ENCODE results near the gene RPTOR. TPM values are rescaled to one million over a fixed set of nuclear protein-coding genes. Genes with fewer than 3 reads are reported as not detected.
"Not testable (repeated sequence)": the region's sequence is repeated elsewhere in the genome, so short reads cannot be mapped to it uniquely, and the experiment has no call there.

Gene RPTOR
- total RNA-seq, 1 experiment from 2014 or later: 19.7 TPM

DNA sequence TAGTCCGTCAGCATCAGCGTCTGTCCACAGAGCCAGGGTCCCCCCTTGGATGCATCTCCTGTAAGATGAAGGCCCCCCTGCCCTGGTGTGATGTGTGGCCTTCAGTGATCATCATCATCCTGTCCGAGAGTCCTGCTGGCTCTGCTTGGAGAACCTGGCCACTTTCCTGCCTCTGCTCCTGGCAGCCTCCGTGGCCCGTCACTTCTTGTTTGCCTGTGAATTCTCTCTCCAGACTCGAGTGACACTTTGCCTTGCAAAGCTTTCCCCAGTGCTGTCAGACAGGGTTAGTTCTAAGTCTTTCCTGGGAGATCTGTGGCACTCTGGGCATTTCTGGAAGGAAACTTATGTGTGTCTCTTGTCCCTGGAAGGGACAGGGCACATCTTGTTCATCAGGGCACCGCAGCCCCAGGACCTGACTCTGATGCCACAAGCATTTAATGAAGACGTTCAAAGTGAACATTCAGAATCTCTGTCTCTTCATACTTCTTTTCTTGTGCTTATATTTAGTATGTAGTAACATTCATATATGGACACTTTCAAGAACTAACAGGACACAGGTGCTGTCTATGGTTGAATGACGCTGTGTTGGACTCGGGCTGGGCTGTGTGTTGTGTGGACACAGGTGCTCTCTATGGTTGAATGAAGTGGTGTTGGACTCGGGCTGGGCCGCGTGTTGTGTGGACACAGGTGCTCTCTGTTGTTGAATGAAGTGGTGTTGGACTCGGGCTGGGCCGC is 68.5 kb downstream of the RPTOR start:
- no peak for DNase-seq (ENCODE audit: extremely low read depth, low read depth)

GRCh38 chr17:80613732-80614071 is 69.1 kb downstream of the RPTOR start:
- no peak for DNase-seq (ENCODE audit: extremely low read depth, low read depth)

DNA sequence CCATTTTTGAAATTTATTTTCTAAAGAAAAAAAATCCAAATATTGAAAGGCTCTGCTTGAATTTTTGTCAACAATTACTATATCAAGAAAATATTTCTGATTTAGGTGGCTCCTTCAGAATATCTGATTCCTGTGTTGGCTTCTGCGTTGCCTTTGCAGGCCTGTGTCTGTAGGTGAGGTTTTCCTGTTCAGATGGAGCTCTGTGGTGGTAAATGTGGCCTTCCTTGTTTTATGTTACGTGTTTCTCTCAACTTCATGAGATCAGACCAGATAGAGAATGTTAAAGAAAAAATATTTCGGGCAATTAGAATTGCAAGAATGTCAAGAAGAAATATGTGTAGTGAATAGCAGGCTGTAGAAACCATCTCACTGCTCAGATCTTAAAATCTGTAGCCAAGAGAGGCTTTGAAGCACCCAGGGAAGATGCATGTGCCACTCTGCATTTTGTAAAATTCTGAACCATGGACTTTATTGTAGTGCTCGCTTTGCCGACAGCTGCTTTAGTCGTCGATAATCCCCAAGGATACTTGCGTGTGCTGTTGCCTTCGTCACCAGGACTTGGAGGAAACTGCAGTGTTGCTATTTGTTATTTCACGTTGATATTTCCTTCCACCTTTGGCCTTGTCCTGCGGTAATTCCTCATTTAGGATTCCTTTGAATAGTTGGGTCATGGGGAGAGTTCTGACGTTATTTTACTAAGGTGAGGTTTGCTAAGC is 69.9 kb downstream of the RPTOR start:
- DNase-seq (ENCODE audit: extremely low read depth, low read depth): no peak

GRCh38 chr17:80615376-80615775 is 70.7 kb downstream of the RPTOR start:
- DNase-seq (ENCODE audit: extremely low read depth, low read depth): no peak

- no peak for DNase-seq (ENCODE audit: extremely low read depth, low read depth)
Measured at GRCh38 chr17:80616705-80617104, 72.1 kb downstream of the RPTOR start.

DNA sequence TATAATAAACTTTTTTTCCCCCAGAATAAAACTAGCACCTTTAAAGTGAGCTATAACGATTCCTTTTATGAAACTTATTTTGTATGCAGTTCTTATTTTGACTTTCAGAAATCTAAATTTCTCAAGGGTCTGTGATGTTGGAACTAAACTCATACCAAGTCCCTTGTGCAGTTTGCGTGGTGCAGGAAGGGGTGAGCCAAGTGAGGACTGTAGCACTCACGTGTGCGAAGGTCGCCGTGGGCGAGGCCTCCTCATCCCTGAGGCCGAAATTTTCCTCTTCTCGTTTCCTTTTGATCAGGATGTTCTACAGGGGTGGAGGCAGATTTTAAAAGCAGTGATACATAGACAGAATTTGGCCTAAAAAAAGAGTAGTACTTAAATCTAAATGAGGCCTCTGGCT is 73.7 kb downstream of the RPTOR start:
- DNase-seq (ENCODE audit: extremely low read depth, low read depth): no peak

GRCh38 chr17:80619535-80620235 is 75.0 kb downstream of the RPTOR start:
- no peak for DNase-seq (ENCODE audit: extremely low read depth, low read depth)

GRCh38 chr17:80621335-80621996 is 76.8 kb downstream of the RPTOR start:
- no peak for DNase-seq (ENCODE audit: extremely low read depth, low read depth)

GRCh38 chr17:80621997-80622357 is 77.3 kb downstream of the RPTOR start:
- no peak for DNase-seq (ENCODE audit: extremely low read depth, low read depth)

GRCh38 chr17:80624864-80625263 is 80.2 kb downstream of the RPTOR start:
- DNase-seq (ENCODE audit: extremely low read depth, low read depth): no peak

- no peak for DNase-seq (ENCODE audit: extremely low read depth, low read depth)
Measured at GRCh38 chr17:80625627-80626026, 81.0 kb downstream of the RPTOR start.

DNA sequence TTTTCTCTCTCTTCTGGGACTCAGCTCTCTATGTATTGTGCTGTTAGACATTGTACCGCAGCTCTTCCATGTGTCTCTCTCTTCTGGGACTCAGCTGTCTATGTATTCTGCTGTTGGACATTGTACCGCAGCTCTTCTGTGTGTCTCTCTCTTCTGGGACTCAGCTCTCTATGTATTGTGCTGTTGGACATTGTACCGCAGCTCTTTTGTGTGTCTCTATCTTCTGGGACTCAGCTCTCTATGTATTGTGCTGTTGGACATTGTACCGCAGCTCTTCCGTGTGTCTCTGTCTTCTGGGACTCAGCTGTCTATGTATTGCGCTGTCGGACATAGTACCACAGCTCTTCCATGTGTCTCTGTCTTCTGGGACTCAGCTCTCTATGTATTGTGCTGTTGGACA is 84.2 kb downstream of the RPTOR start:
- not testable (repeated sequence) for DNase-seq (ENCODE audit: extremely low read depth, low read depth)

DNA sequence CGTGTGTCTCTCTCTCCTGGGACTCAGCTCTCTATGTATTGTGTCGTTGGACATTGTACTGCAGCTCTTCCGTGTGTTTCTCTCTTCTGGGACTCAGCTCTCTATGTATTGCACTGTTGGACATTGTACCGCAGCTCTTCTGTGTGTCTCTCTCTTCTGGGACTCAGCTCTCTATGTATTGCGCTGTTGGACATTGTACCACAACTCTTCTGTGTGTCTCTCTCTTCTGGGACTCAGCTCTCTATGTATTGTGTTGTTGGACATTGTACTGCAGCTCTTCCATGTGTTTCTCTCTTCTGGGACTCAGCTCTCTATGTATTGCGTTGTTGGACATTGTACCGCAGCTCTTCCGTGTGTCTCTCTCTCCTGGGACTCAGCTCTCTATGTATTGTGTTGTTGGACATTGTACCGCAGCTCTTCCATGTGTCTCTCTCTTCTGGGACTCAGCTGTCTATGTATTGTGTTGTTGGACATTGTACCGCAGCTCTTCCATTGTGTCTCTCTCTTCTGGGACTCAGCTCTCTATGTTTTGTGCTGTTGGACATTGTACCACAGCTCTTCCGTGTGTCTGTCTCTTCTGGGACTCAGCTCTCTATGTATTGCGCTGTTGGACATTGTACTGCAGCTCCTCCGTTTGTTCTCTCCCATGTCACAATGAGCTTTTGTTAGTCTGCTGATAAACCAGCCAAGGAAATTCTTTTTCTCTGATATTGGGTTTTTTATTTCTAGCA is 84.8 kb downstream of the RPTOR start:
- no peak for DNase-seq (ENCODE audit: extremely low read depth, low read depth)

DNA sequence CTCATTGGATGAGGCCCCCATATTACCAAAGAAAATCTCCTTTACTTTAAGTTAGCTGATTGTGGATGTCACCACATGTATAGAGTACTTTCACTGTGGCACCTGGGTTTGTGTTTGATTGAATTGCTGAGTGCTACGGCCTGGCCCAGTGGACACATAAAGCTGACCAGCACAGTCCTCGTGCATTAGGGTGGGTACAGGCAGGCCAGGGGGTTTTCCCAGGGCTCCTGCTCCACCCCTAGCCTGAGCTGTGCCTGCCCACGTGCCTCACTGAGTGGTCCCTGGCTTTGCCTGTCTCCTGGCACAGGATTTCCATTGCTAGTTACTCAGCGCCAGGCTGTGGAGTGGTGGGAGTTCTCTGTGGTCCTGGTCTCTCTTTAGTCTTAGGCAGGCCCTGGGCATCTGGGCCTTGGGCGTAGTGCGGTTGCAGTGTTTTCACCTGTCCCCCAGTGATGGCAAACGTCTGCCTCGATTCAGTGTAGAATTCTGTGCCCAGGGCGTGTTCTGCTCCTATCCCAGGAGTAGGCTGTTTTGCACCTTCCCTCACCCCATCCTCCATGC is 86.0 kb downstream of the RPTOR start:
- no peak for DNase-seq (ENCODE audit: extremely low read depth, low read depth)

- no peak for DNase-seq (ENCODE audit: extremely low read depth, low read depth)
Measured at GRCh38 chr17:80631142-80632045, 86.8 kb downstream of the RPTOR start.

GRCh38 chr17:80632046-80632581 is 87.5 kb downstream of the RPTOR start:
- no peak for DNase-seq (ENCODE audit: extremely low read depth, low read depth)

GRCh38 chr17:80633207-80633606 is 88.6 kb downstream of the RPTOR start:
- DNase-seq (ENCODE audit: extremely low read depth, low read depth): no peak

DNA sequence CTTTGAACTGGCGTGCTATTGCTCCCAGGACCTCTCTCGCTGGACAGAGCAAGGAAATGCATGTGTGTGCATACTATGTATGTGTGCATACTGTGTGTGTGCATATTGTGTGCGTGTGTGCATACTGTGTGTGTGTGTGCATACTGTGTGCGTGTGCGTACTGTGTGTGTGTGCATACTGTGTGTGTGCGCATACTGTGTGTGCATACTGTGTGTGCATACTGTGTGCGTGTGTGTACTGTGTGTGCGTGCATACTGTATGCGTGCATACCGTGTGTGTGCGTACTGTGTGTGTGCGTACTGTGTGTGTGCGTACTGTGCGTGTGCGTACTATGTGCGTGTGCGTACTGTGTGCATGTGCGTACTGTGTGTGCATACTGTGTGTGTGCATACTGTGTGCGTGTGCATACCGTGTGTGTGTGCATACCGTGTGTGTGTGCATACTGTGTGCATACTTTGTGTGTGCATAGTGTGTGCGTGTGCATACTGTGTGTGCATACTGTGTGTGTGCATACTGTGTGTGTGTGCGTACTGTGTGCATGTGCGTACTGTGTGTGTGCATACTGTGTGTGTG is 89.4 kb downstream of the RPTOR start:
- DNase-seq (ENCODE audit: extremely low read depth, low read depth): no peak
